ENCODE data around the gene SERPINA7.

DNA sequence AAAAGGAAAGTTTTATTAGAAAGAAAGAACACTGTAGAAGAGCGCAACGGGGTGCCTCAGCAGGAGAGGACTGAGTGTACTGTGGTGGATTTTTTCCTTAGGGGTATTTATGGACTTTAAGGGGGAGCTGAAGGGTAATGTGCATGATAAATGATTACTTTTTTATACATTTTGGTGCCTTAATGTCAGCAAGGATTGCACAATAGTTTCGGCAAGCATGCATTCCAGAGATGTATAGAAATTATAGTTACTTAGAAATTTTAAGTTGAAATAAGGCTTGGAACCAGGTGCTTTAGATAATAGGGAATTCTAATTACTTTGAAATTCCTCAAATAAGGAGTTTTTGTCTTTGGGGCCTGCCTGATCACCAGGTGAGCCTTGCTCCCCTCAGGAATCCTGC is 30.5 kb upstream of the SERPINA7 start:
- TF ChIP-seq POLR2A (IDR thresholded peaks at IDR 0.05; ENCODE audit: low read length), result no peak
- TF ChIP-seq GATA1 (IDR thresholded peaks at IDR 0.05; ENCODE audit: low read depth, low read length), result no peak
